ENCODE results near the gene NLGN1.
"Not testable (repeated sequence)": the region's sequence is repeated elsewhere in the genome, so short reads cannot be mapped to it uniquely, and the experiment has no call there.

Gene NLGN1

GRCh38 chr3:173567997-173568396 lies 170.5 kb downstream of the NLGN1 start:
- DNase-seq = no peak

DNA sequence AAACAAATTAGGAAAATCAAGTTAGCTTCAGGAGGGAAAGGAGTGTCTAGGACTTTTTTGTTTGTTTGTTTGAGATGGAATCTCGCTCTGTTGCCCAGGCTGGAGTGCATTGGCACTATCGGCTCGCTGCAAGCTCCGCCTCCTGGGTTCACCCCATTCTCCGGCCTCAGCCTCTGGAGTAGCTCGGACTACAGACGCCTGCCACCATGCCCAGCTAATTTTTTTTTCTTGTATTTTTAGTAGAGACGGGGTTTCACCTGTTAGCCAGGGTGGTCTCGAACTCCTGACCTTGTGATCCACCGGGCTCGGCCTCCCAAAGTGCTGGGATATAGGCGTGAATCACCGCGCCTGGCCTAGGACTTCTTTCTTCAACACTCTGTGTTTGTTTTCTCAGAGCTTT lies 171.1 kb downstream of the NLGN1 start:
- no peak for DNase-seq

GRCh38 chr3:173583496-173583895 lies 186.0 kb downstream of the NLGN1 start:
- no peak for DNase-seq

DNA sequence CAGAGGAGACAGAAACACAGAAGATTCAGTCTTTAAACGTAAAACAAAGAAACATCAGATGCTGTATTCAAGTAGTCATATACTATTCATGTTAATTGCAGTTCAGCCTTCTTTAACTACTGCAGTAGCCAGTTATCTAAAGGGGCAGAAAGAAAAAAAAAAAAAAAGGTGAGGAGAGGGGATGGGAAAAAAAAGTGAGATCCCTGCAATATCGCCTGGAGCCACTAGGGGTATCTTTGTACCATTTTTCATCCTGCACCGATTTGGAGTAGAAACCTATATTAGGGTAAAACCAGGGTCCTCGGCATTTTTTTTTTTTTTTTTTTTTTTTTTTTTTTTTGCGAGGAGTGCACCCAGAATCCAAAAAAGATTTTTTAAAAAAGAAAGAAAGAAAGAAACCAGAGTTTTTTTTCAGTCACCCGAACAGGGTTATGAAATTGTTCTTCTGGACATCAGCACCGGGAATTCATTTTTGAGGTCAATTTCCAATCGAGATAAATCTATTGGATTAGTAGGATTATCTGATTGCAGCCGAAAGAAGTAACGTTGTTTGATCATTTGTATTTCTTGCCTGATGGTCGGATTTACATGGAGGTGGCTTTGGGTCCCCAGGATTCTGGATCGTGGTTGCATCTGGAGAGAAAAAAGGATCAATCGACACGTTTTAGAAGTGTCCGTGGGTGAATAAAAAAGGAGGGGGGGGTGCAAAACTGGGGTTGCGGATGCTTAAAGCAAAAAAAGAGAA lies 186.7 kb downstream of the NLGN1 start:
- peak; percentile 50 for DNase-seq

DNA sequence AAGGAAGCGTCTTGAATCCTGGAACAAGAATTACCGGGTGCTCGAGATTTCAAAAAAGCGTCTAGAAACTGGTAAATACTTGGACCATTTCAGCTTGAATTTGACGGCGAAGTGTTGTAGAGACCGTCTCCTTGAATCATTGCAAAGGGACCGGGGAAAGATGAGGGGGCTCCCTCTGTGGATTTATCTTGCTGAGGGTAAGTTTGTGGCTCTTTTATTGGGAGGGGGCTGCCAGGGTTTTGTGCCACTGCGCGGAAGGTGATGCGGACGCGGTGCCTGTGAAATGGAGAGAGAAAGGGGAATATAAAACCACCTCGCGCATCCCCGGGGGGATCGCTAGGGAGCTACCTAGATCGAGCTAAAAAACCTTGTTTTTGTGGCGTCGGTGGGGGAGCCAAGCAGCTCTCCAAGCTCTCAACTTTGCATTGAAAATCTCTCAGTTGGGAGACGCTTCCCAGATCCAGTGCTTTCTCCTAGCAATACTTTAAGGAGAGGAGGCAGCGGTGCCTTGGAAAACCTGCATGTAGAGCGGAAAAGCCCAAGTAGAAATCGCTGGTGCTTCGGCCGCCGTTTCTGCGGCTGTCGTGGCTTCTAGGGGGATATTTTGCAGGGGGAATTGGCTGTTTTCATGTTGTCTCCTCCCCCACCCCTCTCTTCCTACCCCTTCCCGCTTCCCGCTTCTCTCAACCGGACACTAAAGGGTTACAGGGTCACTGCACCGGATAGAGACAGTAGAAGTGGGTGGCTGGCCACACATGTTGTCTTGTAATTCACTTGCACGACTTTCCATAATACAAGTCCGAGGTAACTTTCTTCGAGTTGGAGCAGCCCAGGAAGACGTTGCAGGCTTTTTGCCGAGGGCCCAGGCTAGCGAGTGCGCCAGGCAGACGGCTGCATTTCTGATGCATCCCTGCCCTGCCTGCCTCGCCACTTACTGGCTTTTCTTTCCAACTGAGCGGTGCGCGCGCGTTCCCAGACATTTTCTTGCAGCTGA lies 187.6 kb downstream of the NLGN1 start:
- peak; percentile 17 for DNase-seq

- no peak for DNase-seq
Observed at GRCh38 chr3:173586166-173586565, 188.6 kb downstream of the NLGN1 start.

- DNase-seq = no peak
Observed at GRCh38 chr3:173587055-173587454, 189.5 kb downstream of the NLGN1 start.

GRCh38 chr3:173588556-173588955 lies 191.0 kb downstream of the NLGN1 start:
- DNase-seq = no peak

GRCh38 chr3:173589116-173589515 lies 191.6 kb downstream of the NLGN1 start:
- DNase-seq = no peak

DNA sequence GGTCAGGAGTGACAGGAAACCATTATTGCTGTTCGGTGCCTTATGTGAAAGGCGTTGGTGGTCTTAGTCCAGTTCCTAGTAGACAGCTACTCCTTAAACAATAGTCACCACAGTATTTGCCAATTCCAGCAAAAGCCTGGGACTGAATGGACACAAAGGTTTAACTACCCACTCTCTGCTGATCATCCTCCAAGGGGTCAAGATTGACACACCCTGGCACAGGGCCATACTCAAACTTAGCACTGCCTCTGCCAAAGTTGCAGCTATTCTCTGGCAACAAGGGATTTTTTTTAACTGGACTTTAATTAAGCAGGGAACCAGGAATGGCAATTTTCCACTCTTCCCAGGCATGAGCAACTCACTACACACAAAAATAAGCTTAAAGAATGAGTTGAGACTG lies 193.9 kb downstream of the NLGN1 start:
- no peak for DNase-seq

DNA sequence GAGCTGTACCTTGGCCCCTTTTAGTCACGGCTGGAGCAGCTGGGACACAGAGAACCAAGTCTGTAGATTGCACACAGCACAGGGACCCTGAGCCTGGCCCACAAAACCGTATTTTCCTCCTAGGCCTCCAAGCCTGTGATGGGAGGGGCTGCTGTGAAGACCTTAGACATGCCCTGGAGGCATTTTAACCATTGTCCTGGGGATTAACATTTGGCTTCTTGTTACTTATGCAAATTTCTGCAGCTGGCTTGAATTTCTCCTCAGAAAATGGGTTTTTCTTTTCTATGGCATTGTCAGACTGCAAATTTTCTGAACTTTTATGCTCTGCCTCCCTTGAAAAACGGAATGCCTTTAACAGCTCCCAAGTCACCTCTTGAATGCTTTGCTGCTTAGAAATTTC lies 197.3 kb downstream of the NLGN1 start:
- DNase-seq = not testable (repeated sequence)

DNA sequence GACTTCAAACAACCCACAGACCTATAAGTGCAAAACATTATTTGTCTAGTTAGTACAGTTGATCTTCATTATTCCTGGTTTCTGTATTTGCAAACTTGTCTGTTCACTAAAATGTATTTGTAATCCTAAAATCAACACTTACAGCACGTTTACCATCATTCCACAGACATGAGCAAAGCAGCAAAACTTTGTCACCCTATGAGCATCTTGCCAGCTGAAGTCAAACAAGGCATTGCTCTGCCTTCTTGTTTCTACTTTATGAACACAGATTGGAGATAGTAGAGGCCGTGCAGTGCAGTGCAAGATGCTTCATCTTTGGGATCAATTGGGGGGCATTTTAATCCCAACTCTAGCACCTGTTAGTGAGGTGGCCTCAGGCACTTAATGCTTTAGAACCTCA lies 202.1 kb downstream of the NLGN1 start:
- no peak for DNase-seq

DNA sequence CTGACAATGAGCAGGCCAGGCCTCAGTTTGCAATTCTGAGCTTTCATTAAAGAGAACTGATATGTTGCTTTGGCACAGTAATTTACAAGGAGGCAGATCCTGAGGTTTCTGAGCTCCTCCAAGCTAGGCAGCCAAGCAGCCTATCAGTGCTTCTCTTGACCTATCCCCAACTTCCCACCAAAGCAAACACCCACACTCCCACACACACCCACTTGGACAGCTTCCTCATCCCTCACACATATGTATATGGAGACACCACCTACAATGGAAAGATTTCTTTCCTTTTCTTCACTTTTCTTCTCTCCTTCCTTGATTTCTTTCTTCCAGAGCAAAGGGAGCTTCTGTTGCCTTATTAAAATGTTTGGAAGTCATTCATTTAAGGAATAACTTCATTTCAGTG lies 217.0 kb downstream of the NLGN1 start:
- DNase-seq = no peak

DNA sequence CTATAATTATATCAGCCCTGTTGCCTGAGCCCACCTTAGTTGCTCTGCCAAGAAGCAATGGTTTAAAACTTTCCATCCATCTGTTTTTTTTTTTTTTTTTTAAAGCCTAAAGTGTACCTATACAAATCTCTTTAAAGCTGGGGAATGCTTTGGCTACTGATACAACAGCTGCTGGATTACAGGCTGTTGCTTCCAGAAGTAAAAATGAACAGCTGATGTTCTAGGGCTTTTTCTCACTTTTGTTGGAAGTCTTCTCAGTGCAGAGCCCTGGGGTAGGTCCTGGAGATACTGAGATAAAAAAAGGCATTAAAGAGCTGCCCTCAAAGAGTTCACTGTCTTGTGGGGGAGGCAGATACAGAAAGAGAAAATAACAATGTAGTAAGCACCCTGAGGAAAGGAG lies 218.1 kb downstream of the NLGN1 start:
- no peak for DNase-seq

DNA sequence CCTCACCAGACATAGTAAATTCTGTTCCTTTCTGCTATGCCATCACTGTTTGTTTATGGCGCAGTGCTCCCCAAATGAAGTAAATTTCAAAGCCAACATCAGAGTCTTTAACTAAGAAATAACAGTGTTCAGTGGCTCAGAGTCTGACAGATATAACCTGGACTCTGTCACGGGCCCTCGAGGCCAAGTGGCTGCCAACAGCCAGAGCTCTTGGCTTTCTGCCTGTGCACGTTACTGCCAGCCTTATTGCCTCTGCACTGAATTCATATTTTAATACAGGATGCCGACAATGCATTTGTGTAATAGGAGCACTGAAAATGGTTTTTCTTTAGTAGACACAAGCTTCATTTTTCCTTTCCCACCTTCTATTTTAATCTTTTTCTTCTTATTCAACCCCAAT lies 219.9 kb downstream of the NLGN1 start:
- DNase-seq = no peak

DNA sequence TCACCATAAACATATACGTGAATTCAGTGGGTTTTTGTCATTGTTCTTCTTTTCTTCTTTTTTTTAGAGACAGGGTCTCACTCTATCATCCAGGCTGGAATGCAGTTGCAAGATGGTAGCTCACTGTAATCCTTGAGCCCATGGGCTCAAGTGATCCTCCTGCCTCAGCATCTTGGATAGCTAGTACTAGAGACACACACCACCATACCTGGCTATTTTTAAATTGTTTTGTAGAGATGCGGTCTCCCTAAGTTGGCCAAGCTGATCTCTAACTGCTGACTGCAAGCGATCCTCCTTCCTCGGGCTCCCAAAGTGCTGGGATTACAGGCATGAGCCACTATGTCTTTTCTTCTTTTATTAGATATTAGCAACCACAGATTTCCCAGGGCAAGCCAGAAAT lies 220.6 kb downstream of the NLGN1 start:
- no peak for DNase-seq

GRCh38 chr3:173618703-173619102 lies 221.2 kb downstream of the NLGN1 start:
- no peak for DNase-seq

DNA sequence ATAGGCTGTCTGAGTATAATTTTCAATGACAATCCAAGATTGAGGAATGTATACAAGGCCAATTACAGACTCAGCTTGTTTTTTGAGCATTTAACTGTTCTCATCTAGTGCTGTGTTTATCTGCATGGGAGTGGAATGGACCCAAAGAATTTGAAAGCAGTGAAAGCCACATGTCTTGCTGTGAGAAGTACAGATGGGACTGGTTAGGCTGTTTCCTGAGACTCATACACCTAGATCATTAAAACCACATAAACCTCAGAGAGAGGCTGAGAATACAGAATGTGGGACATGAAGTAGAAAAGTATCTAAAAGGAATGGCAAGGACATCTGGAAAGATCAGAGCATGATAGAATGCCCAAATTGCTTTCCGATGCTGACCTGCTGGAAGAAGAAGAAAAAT lies 224.6 kb downstream of the NLGN1 start:
- no peak for DNase-seq

GRCh38 chr3:173624086-173624485 lies 226.5 kb downstream of the NLGN1 start:
- no peak for DNase-seq

GRCh38 chr3:173630849-173631248 lies 233.3 kb downstream of the NLGN1 start:
- peak; percentile 17 for DNase-seq

- no peak for DNase-seq
Observed at GRCh38 chr3:173632945-173633344, 235.4 kb downstream of the NLGN1 start.

DNA sequence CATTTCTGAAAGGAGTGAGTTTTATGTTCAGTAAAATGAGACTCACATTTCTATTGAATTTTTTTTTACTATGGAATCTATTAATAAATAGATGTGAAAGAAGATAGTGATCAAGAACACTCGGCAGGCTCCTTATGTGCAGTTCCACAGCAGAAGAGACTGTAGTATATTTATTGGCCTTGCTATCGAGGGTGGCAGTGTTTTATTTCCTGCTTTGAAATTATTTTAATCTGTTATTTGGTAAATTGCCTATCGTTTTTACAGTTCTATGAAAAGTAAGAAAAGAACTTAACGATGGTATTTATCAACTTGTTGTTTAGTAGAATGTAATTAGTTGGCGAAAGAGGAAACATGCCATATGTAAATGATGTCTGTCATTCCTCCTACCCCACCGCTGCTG lies 238.3 kb downstream of the NLGN1 start:
- DNase-seq = no peak

DNA sequence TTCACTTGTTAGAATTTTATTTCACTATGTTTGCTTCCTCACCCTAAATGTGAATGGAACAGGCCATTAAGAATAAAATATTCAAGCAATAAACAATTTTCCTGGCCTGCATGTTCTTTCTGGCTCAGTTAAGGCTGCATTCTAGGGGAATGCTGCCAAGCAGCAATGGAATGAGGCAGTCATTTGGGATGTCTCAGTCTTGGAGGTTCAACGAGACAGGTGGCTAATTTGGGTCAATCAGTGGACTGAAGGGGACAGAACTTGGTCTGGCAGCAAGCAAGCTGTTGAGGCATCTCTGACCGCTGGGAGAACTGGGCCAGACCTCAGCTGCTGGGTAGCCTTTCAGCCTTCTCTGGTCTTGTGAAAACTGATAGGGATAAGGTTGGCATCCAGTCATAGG lies 241.6 kb downstream of the NLGN1 start:
- DNase-seq = no peak

GRCh38 chr3:173641696-173642095 lies 244.2 kb downstream of the NLGN1 start:
- no peak for DNase-seq

Measured in hematopoietic multipotent progenitor cell treated with erythropoietin and hydrocortisone succinate and interleukin-3 and kit ligand, for 4 days (in vitro differentiated cells).